Measurements from ENCODE around the gene ITGB3BP.

ITGB3BP gene

GRCh38 chr1:63418101-63418500, 104.9 kb downstream of the ITGB3BP start:
- no peak for DNase-seq (ENCODE audit: low read depth)

GRCh38 chr1:63414691-63415365, 108.2 kb downstream of the ITGB3BP start:
- no peak for DNase-seq (ENCODE audit: low read depth)

GRCh38 chr1:63413394-63413793, 109.6 kb downstream of the ITGB3BP start:
- no peak for DNase-seq (ENCODE audit: low read depth)

GRCh38 chr1:63411066-63411465, 112.0 kb downstream of the ITGB3BP start:
- no peak for DNase-seq (ENCODE audit: low read depth)

GRCh38 chr1:63408331-63408730, 114.7 kb downstream of the ITGB3BP start:
- no peak for DNase-seq (ENCODE audit: low read depth)

GRCh38 chr1:63407002-63407401, 116.0 kb downstream of the ITGB3BP start:
- no peak for DNase-seq (ENCODE audit: low read depth)

GRCh38 chr1:63405987-63406386, 117.0 kb downstream of the ITGB3BP start:
- DNase-seq (ENCODE audit: low read depth): no peak

GRCh38 chr1:63405021-63405420, 118.0 kb downstream of the ITGB3BP start:
- no peak for DNase-seq (ENCODE audit: low read depth)

GRCh38 chr1:63403386-63403785, 119.6 kb downstream of the ITGB3BP start:
- no peak for DNase-seq (ENCODE audit: low read depth)

- no peak for DNase-seq (ENCODE audit: low read depth)
Measured at GRCh38 chr1:63401945-63402344, 121.1 kb downstream of the ITGB3BP start.
